HG03045 (cell line): ENCODE results near the gene KRT4.
"Not testable (repeated sequence)": the region's sequence is repeated elsewhere in the genome, so short reads cannot be mapped to it uniquely, and the experiment has no call there.

Source experiments
- ATAC-seq: cut with Tn5 transposase; IDR thresholded peaks from one replicate; pipeline ENCODE4 v1.9.1; 2021; ENCODE audit warnings: mild to moderate bottlenecking, moderate library complexity; ENCODE audit not compliant: unreplicated experiment

KRT4 gene

GRCh38 chr12:52776913-52777395, 37.0 kb downstream of the KRT4 start, which contains the start of gene KRT76:
KRT76 (minus strand) TSS chr12:52777345; CDS start chr12:52777291, 54 bp downstream.
- ATAC-seq: no peak

GRCh38 chr12:52776435-52776834, 37.5 kb downstream of the KRT4 start:
- no peak for ATAC-seq

- no peak for ATAC-seq
Measured at GRCh38 chr12:52774629-52775250, 39.2 kb downstream of the KRT4 start.

GRCh38 chr12:52772772-52773171, 41.1 kb downstream of the KRT4 start:
- ATAC-seq: no peak

GRCh38 chr12:52772188-52772587, 41.7 kb downstream of the KRT4 start:
- no peak for ATAC-seq

- no peak for ATAC-seq
Measured at GRCh38 chr12:52771505-52771904, 42.4 kb downstream of the KRT4 start.

GRCh38 chr12:52771088-52771487, 42.8 kb downstream of the KRT4 start:
- ATAC-seq: no peak

GRCh38 chr12:52769946-52770345, 44.0 kb downstream of the KRT4 start:
- ATAC-seq: no peak

GRCh38 chr12:52769354-52769753, 44.6 kb downstream of the KRT4 start:
- no peak for ATAC-seq

- ATAC-seq: no peak
Measured at GRCh38 chr12:52768479-52769200, 45.3 kb downstream of the KRT4 start.

GRCh38 chr12:52767427-52767826, 46.5 kb downstream of the KRT4 start:
- ATAC-seq: no peak

GRCh38 chr12:52767020-52767379, 46.9 kb downstream of the KRT4 start:
- ATAC-seq: no peak

GRCh38 chr12:52766351-52767019, 47.4 kb downstream of the KRT4 start:
- no peak for ATAC-seq

- no peak for ATAC-seq
Measured at GRCh38 chr12:52765702-52766101, 48.2 kb downstream of the KRT4 start.

GRCh38 chr12:52763991-52764390, 49.9 kb downstream of the KRT4 start:
- ATAC-seq: no peak

GRCh38 chr12:52763036-52763659, 50.8 kb downstream of the KRT4 start:
- no peak for ATAC-seq

GRCh38 chr12:52761802-52762201, 52.1 kb downstream of the KRT4 start:
- no peak for ATAC-seq

GRCh38 chr12:52761218-52761617, 52.7 kb downstream of the KRT4 start:
- not testable (repeated sequence) for ATAC-seq

- no peak for ATAC-seq
Measured at GRCh38 chr12:52760623-52761022, 53.3 kb downstream of the KRT4 start.

- ATAC-seq: no peak
Measured at GRCh38 chr12:52759695-52760094, 54.2 kb downstream of the KRT4 start.

- ATAC-seq: no peak
Measured at GRCh38 chr12:52759218-52759617, 54.7 kb downstream of the KRT4 start.
